A673 (cell line): ENCODE results near the gene FICD. TPM values are rescaled to one million over a fixed set of nuclear protein-coding genes. Genes with fewer than 3 reads are reported as not detected.

ENCODE experiments used
- BruUV-seq: library from RNA; stranded (reverse); fragments of 400-500 nt; replicated peaks from 2 replicates; lab custom pipeline; 2021; lab: Mats Ljungman, UMichigan
- CTCF ChIA-PET: fragments of 300-600 bp; sonication (Branson Sonifier 250); formaldehyde crosslinking; loops from one replicate; lab custom pipeline; 2022; ENCODE audit warnings: antibody characterized with exemption; lab: Charles Lee
- POLR2A ChIA-PET: fragments of 300-600 bp; sonication (Branson Sonifier 250); formaldehyde crosslinking; loops from one replicate; lab custom pipeline; 2022; ENCODE audit warnings: antibody characterized with exemption; ENCODE audit not compliant: low non-redundant PET; lab: Charles Lee
- DNase-seq: peaks from one replicate; pipeline ENCODE4 v3.0.0-alpha.2; 2015; ENCODE audit warnings: low spot score
- H3K27ac ChIP-seq: fragments of 200-600 bp; sonication (generic); 2 replicates; pipeline ENCODE4 v1.5.1; 2016; ENCODE audit warnings: mixed run types, low read depth, mild to moderate bottlenecking, mixed read lengths, antibody characterized with exemption, low read length; ENCODE audit not compliant: poor library complexity, severe bottlenecking
- H3K27me3 ChIP-seq: fragments of 200-600 bp; sonication (generic); replicated peaks from 2 replicates; pipeline ENCODE4 v1.6.1; 2017; ENCODE audit warnings: mixed run types, low read depth, mild to moderate bottlenecking, mixed read lengths, antibody characterized with exemption, low read length; ENCODE audit not compliant: insufficient read depth, poor library complexity
- H3K36me3 ChIP-seq: fragments of 200-600 bp; sonication (generic); 2 replicates; pipeline ENCODE4 v1.6.1; 2016; ENCODE audit warnings: mixed run types, mild to moderate bottlenecking, mixed read lengths, antibody characterized with exemption, low read length; ENCODE audit not compliant: insufficient read depth, poor library complexity, severe bottlenecking
- H3K4me1 ChIP-seq: fragments of 200-600 bp; sonication (generic); 2 replicates; pipeline ENCODE4 v1.6.1; 2017; ENCODE audit warnings: mixed run types, mild to moderate bottlenecking, mixed read lengths, antibody characterized with exemption, low read length; ENCODE audit not compliant: insufficient read depth, poor library complexity, severe bottlenecking
- H3K4me3 ChIP-seq: fragments of 200-600 bp; sonication (generic); 2 replicates; pipeline ENCODE4 v1.5.1; 2016; ENCODE audit warnings: low read depth, mixed run types, mild to moderate bottlenecking, mixed read lengths, low read length; ENCODE audit not compliant: poor library complexity, severe bottlenecking
- H3K9me3 ChIP-seq: fragments of 200-600 bp; sonication (generic); 2 replicates; pipeline ENCODE4 v1.6.1; 2016; ENCODE audit warnings: mixed run types, low read depth, mild to moderate bottlenecking, mixed read lengths, antibody characterized with exemption, low read length; ENCODE audit not compliant: poor library complexity, severe bottlenecking
- CTCF ChIP-seq: fragments of 300-800, 200-600 bp; sonication (generic); conservative IDR thresholded peaks from 2 replicates; pipeline ENCODE4 v1.5.1; 2017; ENCODE audit warnings: low read depth, mild to moderate bottlenecking, antibody characterized with exemption, low read length, moderate library complexity, mixed read lengths
- EZH2 ChIP-seq: fragments of 200-600 bp; sonication (generic); IDR thresholded peaks from 2 replicates; pipeline ENCODE4 v1.6.1; 2017; ENCODE audit warnings: borderline replicate concordance, low read depth, mild to moderate bottlenecking, mixed read lengths, antibody characterized with exemption, low read length; ENCODE audit not compliant: poor library complexity, severe bottlenecking
- intact Hi-C: fragments of 100-400 bp; cut with micrococcal nuclease; formaldehyde crosslinking; loops from one replicate; pipeline ENCODE4 v1.10.0; 2022; ENCODE audit not compliant: unreplicated experiment
- total RNA-seq: library from RNA; stranded (reverse); gene quantifications from 2 replicates; pipeline ENCODE4 v1.2.3, GENCODE V29; 2021

Gene FICD
- total RNA-seq, 1 experiment from 2014 or later = 3.6 TPM

GRCh38 chr12:108519558-108519957 is 4.5 kb downstream of the FICD start:
- TF ChIP-seq CTCF (peak; percentile 35; the same call in 1 of the 2 replicates), EZH2 (no peak)
- no peak for DNase-seq
- H3K36me3 ChIP-seq = peaks cover 69% of the 10 kb centered on the region
- POLR2A ChIA-PET = no interaction called here
- CTCF ChIA-PET = interaction anchor here (0.6 kb wide), 2 partner anchors 100 to 110 kb away, joined by 3 to 5 read pairs; no protein-coding TSS in a partner anchor
- H3K27ac ChIP-seq = no peak overlapping the region
- no peaks in the 10 kb centered on the region for H3K9me3 ChIP-seq
- no peak overlapping the region for H3K4me3 ChIP-seq
- intact Hi-C loops = loop anchor here (5.0 to 10.0 kb wide), 2 partner anchors 98 to 605 kb away; no protein-coding TSS in a partner anchor
- no TSS peak for BruUV-seq
- peaks cover 4% of the 10 kb centered on the region for H3K4me1 ChIP-seq
- H3K27me3 ChIP-seq = no peaks in the 10 kb centered on the region

- no peaks in the 10 kb centered on the region for H3K9me3 ChIP-seq
- DNase-seq = no peak
- ChIA-PET CTCF (no interaction called here), POLR2A (no interaction called here)
- no peak for TF ChIP-seq EZH2
- no peak for TF ChIP-seq CTCF
- no TSS peak for BruUV-seq
- H3K27me3 ChIP-seq = no peaks in the 10 kb centered on the region
- intact Hi-C loops = no loop called here
- H3K4me1 ChIP-seq = no peaks in the 10 kb centered on the region
- H3K36me3 ChIP-seq = peaks cover 97% of the 10 kb centered on the region
- H3K4me3 ChIP-seq = no peak overlapping the region
- H3K27ac ChIP-seq = no peak overlapping the region
These were observed 8.3 kb downstream of the FICD start for GRCh38 chr12:108523365-108523764.

- Histone ChIP-seq H3K27ac (no peak overlapping the region), H3K9me3 (no peaks in the 10 kb centered on the region), H3K36me3 (peaks cover 98% of the 10 kb centered on the region), H3K4me3 (no peak overlapping the region), H3K4me1 (no peaks in the 10 kb centered on the region), H3K27me3 (no peaks in the 10 kb centered on the region)
- TF ChIP-seq EZH2 = no peak
- no peak for TF ChIP-seq CTCF
- intact Hi-C loops = no loop called here
- BruUV-seq = no TSS peak
- POLR2A ChIA-PET = no interaction called here
- no peak for DNase-seq
- CTCF ChIA-PET = no interaction called here
These were observed 10.6 kb downstream of the FICD start for GRCh38 chr12:108525681-108526080.
